Nephron progenitor cell (in vitro differentiated cells): Measurements from ENCODE around the gene DHRS12.

Source experiments
- DNase-seq: peaks from one replicate; pipeline ENCODE4 v3.0.0; 2021
- H3K27ac Mint-ChIP-seq: 2 replicates; pipeline ENCODE4 v1.8.0; 2021; ENCODE audit warnings: mild to moderate bottlenecking, moderate library complexity, mixed read lengths
- H3K27me3 Mint-ChIP-seq: 2 replicates; pipeline ENCODE4 v1.8.0; 2021; ENCODE audit warnings: mild to moderate bottlenecking, low read depth, mixed read lengths; ENCODE audit not compliant: poor library complexity
- H3K36me3 Mint-ChIP-seq: 2 replicates; pipeline ENCODE4 v1.8.0; 2021; ENCODE audit warnings: low read depth, mixed read lengths
- H3K4me1 Mint-ChIP-seq: 2 replicates; pipeline ENCODE4 v1.8.0; 2021; ENCODE audit warnings: mixed read lengths
- H3K4me3 Mint-ChIP-seq: 2 replicates; pipeline ENCODE4 v1.8.0; 2021; ENCODE audit warnings: mild to moderate bottlenecking, moderate library complexity, mixed read lengths
- H3K9me3 Mint-ChIP-seq: 2 replicates; pipeline ENCODE4 v1.8.0; 2021; ENCODE audit warnings: mild to moderate bottlenecking, moderate library complexity, mixed read lengths
- CTCF ChIP-seq: fragments of 200-600 bp; sonication (generic); IDR thresholded peaks from 2 replicates; pipeline ENCODE4 v1.5.0; 2021; ENCODE audit warnings: antibody characterized with exemption

Gene DHRS12

GRCh38 chr13:51844862-51845573 lies 41.1 kb upstream of the DHRS12 start, which contains the start of gene TMEM272:
TSS of gene TMEM272 (minus strand) at chr13:51845177. CDS start at chr13:51838530, 6,647 bp downstream.
- no peaks in the 10 kb centered on the region for H3K36me3 Mint-ChIP-seq
- DNase-seq = peak; percentile 79
- no peak within 1 kb of the TSS for H3K27ac Mint-ChIP-seq
- H3K9me3 Mint-ChIP-seq = peaks cover 9% of the 10 kb centered on the region
- peak; percentile 76 for TF ChIP-seq CTCF
- peaks cover 6% of the 10 kb centered on the region for H3K4me1 Mint-ChIP-seq
- H3K27me3 Mint-ChIP-seq = peaks cover 18% of the 10 kb centered on the region
- H3K4me3 Mint-ChIP-seq = no peak within 1 kb of the TSS

GRCh38 chr13:51843529-51843928 lies 39.6 kb upstream of the DHRS12 start:
- H3K4me1 Mint-ChIP-seq = peaks cover 6% of the 10 kb centered on the region
- peaks cover 18% of the 10 kb centered on the region for H3K27me3 Mint-ChIP-seq
- no peak for DNase-seq
- no peak for TF ChIP-seq CTCF
- H3K36me3 Mint-ChIP-seq = no peaks in the 10 kb centered on the region
- H3K4me3 Mint-ChIP-seq = no peak overlapping the region
- no peak overlapping the region for H3K27ac Mint-ChIP-seq
- peaks cover 9% of the 10 kb centered on the region for H3K9me3 Mint-ChIP-seq

GRCh38 chr13:51841732-51842131 lies 37.8 kb upstream of the DHRS12 start:
- Mint-ChIP-seq H3K4me3 (no peak overlapping the region), H3K9me3 (no peaks in the 10 kb centered on the region), H3K27me3 (peaks cover 18% of the 10 kb centered on the region), H3K4me1 (peaks cover 6% of the 10 kb centered on the region), H3K27ac (no peak overlapping the region), H3K36me3 (no peaks in the 10 kb centered on the region)
- TF ChIP-seq CTCF = no peak
- no peak for DNase-seq

- Mint-ChIP-seq H3K4me1 (peaks cover 6% of the 10 kb centered on the region), H3K9me3 (no peaks in the 10 kb centered on the region), H3K27me3 (peaks cover 18% of the 10 kb centered on the region), H3K27ac (no peak overlapping the region), H3K36me3 (no peaks in the 10 kb centered on the region), H3K4me3 (no peak overlapping the region)
- TF ChIP-seq CTCF = no peak
- no peak for DNase-seq
Observed at GRCh38 chr13:51840917-51841316, 37.0 kb upstream of the DHRS12 start.

- H3K4me1 Mint-ChIP-seq = peaks cover 2% of the 10 kb centered on the region
- TF ChIP-seq CTCF = no peak
- peaks cover 13% of the 10 kb centered on the region for H3K27me3 Mint-ChIP-seq
- DNase-seq = no peak
- H3K9me3 Mint-ChIP-seq = no peaks in the 10 kb centered on the region
- no peaks in the 10 kb centered on the region for H3K36me3 Mint-ChIP-seq
- no peak overlapping the region for H3K4me3 Mint-ChIP-seq
- no peak overlapping the region for H3K27ac Mint-ChIP-seq
Observed at GRCh38 chr13:51839711-51840540, 36.0 kb upstream of the DHRS12 start.
